Ovary (tissue), 9 donors: Measurements from ENCODE around the gene SPECC1. TPM values are rescaled to one million over a fixed set of nuclear protein-coding genes. Genes with fewer than 3 reads are reported as not detected.

ENCODE experiments used
- DNase-seq, 5 donors: peaks; one replicate each; pipeline ENCODE4 v3.0.0-alpha.2; 2019 to 2020
- H3K27ac ChIP-seq, 2 donors: fragments of 200-600 bp; one replicate each; pipeline versions ENCODE4 v1.5.1 to v1.8.0; 2019 to 2022
- H3K27me3 ChIP-seq: fragments of 200-600 bp; one replicate; pipeline ENCODE4 v1.8.0; 2022
- H3K36me3 ChIP-seq: fragments of 200-600 bp; sonication (generic); one replicate; pipeline ENCODE4 v1.5.1; 2019
- H3K4me1 ChIP-seq: one replicate; pipeline ENCODE4 v1.8.1; 2013; ENCODE audit warnings: mild to moderate bottlenecking, moderate library complexity; ENCODE audit not compliant: insufficient read depth
- H3K4me3 ChIP-seq: fragments of 200-600 bp; sonication (generic); one replicate; pipeline ENCODE4 v1.5.1; 2017
- H3K9me3 ChIP-seq, 2 donors: fragments of 200-600 bp in 1 of 2; sonication (generic) in 1 of 2; one replicate each; pipeline versions ENCODE4 v1.5.1 to v1.8.1; 2013 to 2019; ENCODE audit warnings: mild to moderate bottlenecking in 1 of 2, moderate library complexity in 1 of 2
- EP300 ChIP-seq: sonication (generic); formaldehyde crosslinking; IDR thresholded peaks from one replicate; pipeline ENCODE4 v1.6.1; 2017; ENCODE audit warnings: antibody characterized with exemption
- POLR2A ChIP-seq: fragments of 450-650 bp; IDR thresholded peaks from one replicate; pipeline ENCODE4 v1.6.1; 2017; ENCODE audit warnings: antibody characterized with exemption, mild to moderate bottlenecking, moderate library complexity
- WGBS, 3 donors: extraction: QIAGEN DNeasy Blood & Tissue Kit in 1 of 3; methylation state at CpG; one replicate each; pipeline versions ENCODE4 v1.1.5 to v1.1.7; 2013 to 2017; 5-methylcytosine and 5-hydroxymethylcytosine counted together
- intact Hi-C, 4 donors: fragments of 100-400 bp; cut with DNase I; formaldehyde crosslinking; loops; one replicate each; pipeline versions ENCODE4 v1.11.0 to v1.15.1; 2022 to 2023
- polyA plus RNA-seq, 2 donors: library from polyadenylated mRNA; stranded (reverse); fragments of 200-250 nt in 1 of 2; fragments of 350-450 nt in 1 of 2; fragmentation: Illumina TruSeq in 1 of 2; extraction: RNeasy Lipid Tissue Mini Kit (QIAGEN cat#74804) in 1 of 2; gene quantifications; one replicate each; pipeline ENCODE4 v1.2.3, GENCODE V29; 2013 to 2014
- total RNA-seq, 7 donors: library from RNA; depleted of rRNA in 2 of 7; stranded (reverse); fragments of >200 nt in 2 of 7; fragmentation: NEBNext Ultra II Directional in 3 of 7; extraction: Animal tissue kit (Norgen Biotek cat#: 25700) in 3 of 7; gene quantifications; one replicate each; pipeline versions ENCODE4 v1.1.0 to v1.2.4, GENCODE V29; 2016 to 2023
- TF ChIP-seq, protein P1 (sequence below), 3 donors: fragments of 450-650 bp in 2 of 3; fragments of 200-600 bp in 1 of 3; IDR thresholded peaks; one replicate each; pipeline versions ENCODE4 v1.5.1 to v1.8.0; 2016 to 2022; ENCODE audit warnings: antibody characterized with exemption in 3 of 3, mild to moderate bottlenecking in 1 of 3
- donor health status: DM: no; HTN: no; CAD: no; lungs with moderate emphysema.
- donor health status: DM: no; HTN: no; CAD: no.
- donor health status: Bipolar disorder and iron deficiency.
- donor health status: DM: yes; HTN: yes; CAD: no.
- donor health status: DM: no; HTN: no; CAD: no.
- donor health status: DM: yes; HTN: yes; CAD: no.

Gene SPECC1
- total and polyA plus RNA-seq, 9 donors, result 34.7 to 86.5 (median 66.1) TPM

- H3K4me1 ChIP-seq, result peaks cover 3% of the 10 kb centered on the region
- H3K27ac ChIP-seq, result no peak overlapping the region
- DNase-seq, result no peak
- intact Hi-C loops, result loop anchor here in 2 of 4 donors (5.0 kb wide), 2 partner anchors 88 to 107 kb away; no protein-coding TSS in a partner anchor
- H3K36me3 ChIP-seq, result no peaks in the 10 kb centered on the region
- no peaks in the 10 kb centered on the region for H3K27me3 ChIP-seq
- TF ChIP-seq EP300, result no peak
- H3K9me3 ChIP-seq, result no peaks in the 10 kb centered on the region
- no peak overlapping the region for H3K4me3 ChIP-seq
- WGBS, 3 donors, result 39 to 70% (median 53%) methylated on average over 3 of the region's 3 CpGs
Observed at GRCh38 chr17:20228860-20229259, 219.7 kb downstream of the SPECC1 start.

DNA sequence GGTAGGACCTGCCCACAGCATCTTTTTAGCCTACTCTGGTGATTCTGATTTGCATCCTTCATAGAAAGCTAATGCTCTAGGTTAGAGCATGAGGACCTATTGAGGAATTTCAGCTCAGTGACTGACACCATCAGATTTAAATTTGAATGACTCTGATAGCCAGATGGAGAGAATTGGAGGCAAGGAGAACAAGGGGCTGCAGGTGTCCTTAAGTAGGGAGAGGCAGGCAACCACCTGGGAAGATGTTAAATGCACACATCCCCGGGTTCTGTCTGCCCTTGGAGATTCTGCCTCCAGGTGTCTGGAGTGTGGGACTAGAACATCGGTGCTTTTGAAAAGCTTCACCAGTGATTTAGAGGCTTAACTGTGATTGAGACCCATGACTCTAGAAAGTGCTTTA, 221.8 kb downstream of the SPECC1 start:
- Histone ChIP-seq H3K9me3 (no peaks in the 10 kb centered on the region), H3K4me1 (peaks cover 3% of the 10 kb centered on the region), H3K27ac (no peak overlapping the region), H3K27me3 (no peaks in the 10 kb centered on the region), H3K4me3 (no peak overlapping the region), H3K36me3 (no peaks in the 10 kb centered on the region)
- no peak for TF ChIP-seq EP300
- TF ChIP-seq, protein P1, sequence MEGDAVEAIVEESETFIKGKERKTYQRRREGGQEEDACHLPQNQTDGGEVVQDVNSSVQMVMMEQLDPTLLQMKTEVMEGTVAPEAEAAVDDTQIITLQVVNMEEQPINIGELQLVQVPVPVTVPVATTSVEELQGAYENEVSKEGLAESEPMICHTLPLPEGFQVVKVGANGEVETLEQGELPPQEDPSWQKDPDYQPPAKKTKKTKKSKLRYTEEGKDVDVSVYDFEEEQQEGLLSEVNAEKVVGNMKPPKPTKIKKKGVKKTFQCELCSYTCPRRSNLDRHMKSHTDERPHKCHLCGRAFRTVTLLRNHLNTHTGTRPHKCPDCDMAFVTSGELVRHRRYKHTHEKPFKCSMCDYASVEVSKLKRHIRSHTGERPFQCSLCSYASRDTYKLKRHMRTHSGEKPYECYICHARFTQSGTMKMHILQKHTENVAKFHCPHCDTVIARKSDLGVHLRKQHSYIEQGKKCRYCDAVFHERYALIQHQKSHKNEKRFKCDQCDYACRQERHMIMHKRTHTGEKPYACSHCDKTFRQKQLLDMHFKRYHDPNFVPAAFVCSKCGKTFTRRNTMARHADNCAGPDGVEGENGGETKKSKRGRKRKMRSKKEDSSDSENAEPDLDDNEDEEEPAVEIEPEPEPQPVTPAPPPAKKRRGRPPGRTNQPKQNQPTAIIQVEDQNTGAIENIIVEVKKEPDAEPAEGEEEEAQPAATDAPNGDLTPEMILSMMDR (IDR thresholded peaks at IDR 0.05), result no peak
- TF ChIP-seq POLR2A, result no peak
- WGBS, 3 donors, result 91 to 96% (median 94%) methylated on average over 2 of the region's 2 CpGs
- intact Hi-C loops, result loop anchor here in 3 of 4 donors (5.0 to 10.0 kb wide), 3 partner anchors 84 to 239 kb away; no protein-coding TSS in a partner anchor
- DNase-seq, result no peak

- Histone ChIP-seq H3K36me3 (no peaks in the 10 kb centered on the region), H3K27me3 (no peaks in the 10 kb centered on the region), H3K27ac (no peak overlapping the region), H3K4me1 (peaks cover 3% of the 10 kb centered on the region), H3K9me3 (no peaks in the 10 kb centered on the region), H3K4me3 (no peak overlapping the region)
- TF ChIP-seq EP300 (no peak), POLR2A (no peak)
- TF ChIP-seq, protein P1 (IDR thresholded peaks at IDR 0.05), result no peak
- peak; percentile 42 to 80 (median 68) for DNase-seq
- 16 to 24% (median 17%) methylated on average over 4 of the region's 4 CpGs for WGBS, 3 donors
- intact Hi-C loops, result loop anchor here in 3 of 4 donors (5.0 to 10.0 kb wide), 3 partner anchors 82 to 240 kb away; no protein-coding TSS in a partner anchor
Observed at GRCh38 chr17:20232611-20233010, 223.5 kb downstream of the SPECC1 start.

GRCh38 chr17:20234276-20234675, 225.1 kb downstream of the SPECC1 start:
- peaks cover 3% of the 10 kb centered on the region for H3K4me1 ChIP-seq
- H3K27me3 ChIP-seq, result no peaks in the 10 kb centered on the region
- TF ChIP-seq, protein P1 (IDR thresholded peaks at IDR 0.05), result no peak
- no peak for TF ChIP-seq EP300
- TF ChIP-seq POLR2A, result no peak
- intact Hi-C loops, result loop anchor here in 3 of 4 donors (5.0 to 10.0 kb wide), 3 partner anchors 81 to 242 kb away; no protein-coding TSS in a partner anchor
- no peak overlapping the region for H3K27ac ChIP-seq
- no peak overlapping the region for H3K4me3 ChIP-seq
- no peak for DNase-seq
- WGBS, 3 donors, result 74 to 84% (median 83%) methylated on average over 4 of the region's 4 CpGs
- H3K9me3 ChIP-seq, result no peaks in the 10 kb centered on the region
- no peaks in the 10 kb centered on the region for H3K36me3 ChIP-seq

- H3K4me1 ChIP-seq, result no peaks in the 10 kb centered on the region
- no peak for TF ChIP-seq POLR2A
- TF ChIP-seq, protein P1 (IDR thresholded peaks at IDR 0.05), result no peak
- no peak for TF ChIP-seq EP300
- intact Hi-C loops, result loop anchor here in 1 of 4 donors (10.0 kb wide), 1 partner anchor 79 kb away; no protein-coding TSS in a partner anchor
- no peak overlapping the region for H3K4me3 ChIP-seq
- H3K27me3 ChIP-seq, result no peaks in the 10 kb centered on the region
- H3K9me3 ChIP-seq, result no peaks in the 10 kb centered on the region
- WGBS, 3 donors, result 83 to 86% (median 85%) methylated on average over 6 of the region's 6 CpGs
- H3K27ac ChIP-seq, result no peak overlapping the region
- no peaks in the 10 kb centered on the region for H3K36me3 ChIP-seq
- DNase-seq, result no peak
Observed at GRCh38 chr17:20235747-20236146, 226.6 kb downstream of the SPECC1 start.
